Neural cell (in vitro differentiated cells): Measurements from ENCODE around the gene GLT8D2. TPM values are rescaled to one million over a fixed set of nuclear protein-coding genes. Genes with fewer than 3 reads are reported as not detected.

Experiments
- H2AFZ ChIP-seq: fragments of 200-600, 300-800 bp; sonication (generic), shearing (Covaris generic); 2 replicates; pipeline ENCODE4 v1.6.0; 2014; ENCODE audit warnings: low read depth, mild to moderate bottlenecking, antibody characterized with exemption, low read length, moderate library complexity
- H3F3A ChIP-seq: fragments of 200-600 bp; shearing (Covaris generic); 2 replicates; pipeline ENCODE4 v1.6.1; 2016; ENCODE audit warnings: mild to moderate bottlenecking, moderate library complexity, mixed read lengths, antibody characterized with exemption, low read length; ENCODE audit not compliant: insufficient read depth, poor library complexity, severe bottlenecking
- H3K27ac ChIP-seq: fragments of 200-600, 300-800 bp; sonication (generic), shearing (Covaris generic); 2 replicates; pipeline ENCODE4 v1.5.1; 2014; ENCODE audit warnings: mild to moderate bottlenecking, low read length, moderate library complexity
- H3K27me3 ChIP-seq: fragments of 300-800, 200-600 bp; sonication (generic), shearing (Covaris generic); 2 replicates; pipeline ENCODE4 v1.6.0; 2014; ENCODE audit warnings: mild to moderate bottlenecking, low read depth, low read length, moderate library complexity; ENCODE audit not compliant: insufficient read depth
- H3K36me3 ChIP-seq: fragments of 300-800, 200-600 bp; sonication (generic), shearing (Covaris generic); 2 replicates; pipeline ENCODE4 v1.5.1; 2014; ENCODE audit warnings: mild to moderate bottlenecking, antibody characterized with exemption, low read length, moderate library complexity; ENCODE audit not compliant: insufficient read depth
- H3K4me2 ChIP-seq: fragments of 300-800, 200-600 bp; sonication (generic), shearing (Covaris generic); 2 replicates; pipeline ENCODE4 v1.6.0; 2014; ENCODE audit warnings: mild to moderate bottlenecking, low read length
- H3K4me3 ChIP-seq: fragments of 300-800, 200-600 bp; sonication (generic), shearing (Covaris generic); 2 replicates; pipeline ENCODE4 v1.5.1; 2014; ENCODE audit warnings: mild to moderate bottlenecking, low read length, moderate library complexity
- H3K79me2 ChIP-seq: fragments of 200-600 bp; shearing (Covaris generic); replicated peaks from 2 replicates; pipeline ENCODE4 v1.6.0; 2014; ENCODE audit warnings: mild to moderate bottlenecking, low read length, moderate library complexity; ENCODE audit not compliant: insufficient read depth
- H3K9ac ChIP-seq: fragments of 300-800, 200-600 bp; sonication (generic), shearing (Covaris generic); 2 replicates; pipeline ENCODE4 v1.6.1; 2016; ENCODE audit warnings: mild to moderate bottlenecking, low read length, mixed read lengths
- H3K9me2 ChIP-seq: fragments of 200-600 bp; shearing (Covaris generic); 2 replicates; pipeline ENCODE4 v1.6.1; 2016; ENCODE audit warnings: mild to moderate bottlenecking, low read length, mixed read lengths; ENCODE audit not compliant: insufficient read depth
- H3K9me3 ChIP-seq: fragments of 200-600, 300-800 bp; sonication (generic), shearing (Covaris generic); 2 replicates; pipeline ENCODE4 v1.6.1; 2016; ENCODE audit warnings: mild to moderate bottlenecking, mixed run types, low read length, moderate library complexity, mixed read lengths
- H4K20me1 ChIP-seq: fragments of 200-600 bp; shearing (Covaris generic); 2 replicates; pipeline ENCODE4 v1.6.1; 2016; ENCODE audit warnings: mild to moderate bottlenecking, mixed run types; ENCODE audit not compliant: insufficient read depth
- CTCF ChIP-seq: fragments of 450-650 bp; IDR thresholded peaks from 2 replicates; pipeline ENCODE4 v1.5.1; 2014; ENCODE audit warnings: antibody characterized with exemption, mild to moderate bottlenecking, moderate library complexity; ENCODE audit not compliant: poor library complexity, severe bottlenecking
- EP300 ChIP-seq: fragments of 450-650 bp; conservative IDR thresholded peaks from 2 replicates; pipeline ENCODE4 v1.6.1; 2014; ENCODE audit warnings: antibody characterized with exemption, mild to moderate bottlenecking, moderate library complexity; ENCODE audit not compliant: poor library complexity, severe bottlenecking
- EZH2 ChIP-seq: fragments of 200-600, 300-800 bp; shearing (Covaris generic), sonication (generic); IDR thresholded peaks from 2 replicates; pipeline ENCODE4 v1.6.1; 2014; ENCODE audit warnings: antibody characterized with exemption, low read length, borderline replicate concordance, mild to moderate bottlenecking; ENCODE audit not compliant: insufficient read depth, poor library complexity, severe bottlenecking
- MXI1 ChIP-seq: fragments of 450-650 bp; conservative IDR thresholded peaks from 2 replicates; pipeline ENCODE4 v1.6.1; 2014; ENCODE audit warnings: antibody characterized with exemption, mild to moderate bottlenecking; ENCODE audit not compliant: poor library complexity, severe bottlenecking
- POLR2AphosphoS5 ChIP-seq: IDR thresholded peaks from 2 replicates; pipeline ENCODE4 v1.6.1; 2012
- RAD21 ChIP-seq: fragments of 450-650 bp; conservative IDR thresholded peaks from 2 replicates; pipeline ENCODE4 v1.6.1; 2014; ENCODE audit warnings: antibody characterized with exemption, mild to moderate bottlenecking, moderate library complexity
- SMC3 ChIP-seq: fragments of 450-650 bp; conservative IDR thresholded peaks from 2 replicates; pipeline ENCODE4 v1.6.1; 2014; ENCODE audit warnings: antibody characterized with exemption, mild to moderate bottlenecking, moderate library complexity; ENCODE audit not compliant: poor library complexity
- TAF1 ChIP-seq: IDR thresholded peaks from 2 replicates; pipeline ENCODE4 v1.6.1; 2012; ENCODE audit warnings: low read depth
- polyA plus RNA-seq: library from polyadenylated mRNA; depleted of rRNA; stranded (reverse); fragments of >200 nt; gene quantifications from 2 replicates; pipeline ENCODE4 v1.2.3, GENCODE V29; 2014
- TF ChIP-seq, protein P1 (sequence below): IDR thresholded peaks from 2 replicates; pipeline ENCODE4 v1.6.1; 2012; ENCODE audit warnings: borderline replicate concordance

GLT8D2 gene
- polyA plus RNA-seq, 1 donor from 2014 or later: 8.3 TPM

DNA sequence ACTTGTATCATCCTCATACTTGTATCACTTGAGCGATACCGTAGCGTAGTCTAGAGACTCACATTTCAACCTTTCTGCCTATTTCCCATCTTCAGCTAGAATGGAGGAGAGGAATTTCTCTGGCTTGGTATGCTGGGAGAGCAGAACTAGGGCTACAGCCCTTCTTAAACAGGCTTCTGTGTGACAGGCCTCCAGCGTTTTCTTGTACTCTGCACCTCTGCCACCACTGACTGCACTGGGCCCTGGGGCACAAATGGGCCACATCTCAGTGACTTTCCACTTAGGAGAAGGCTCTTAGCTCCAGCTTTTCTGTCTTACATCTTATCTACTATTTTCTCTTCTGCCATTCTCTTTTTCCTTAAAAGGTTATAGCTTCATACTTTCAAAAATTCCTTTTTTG lies 41.1 kb upstream of the GLT8D2 start:
- Histone ChIP-seq H4K20me1 (no peaks in the 10 kb centered on the region), H3K4me3 (no peak overlapping the region), H3K27ac (no peak overlapping the region), H3K36me3 (peaks cover 6% of the 10 kb centered on the region), H3K4me2 (no peak overlapping the region), H3K79me2 (no peaks in the 10 kb centered on the region), H3K9me3 (no peaks in the 10 kb centered on the region), H3K9ac (no peak overlapping the region), H3F3A (no peaks in the 10 kb centered on the region), H2AFZ (no peak overlapping the region), H3K27me3 (no peaks in the 10 kb centered on the region), H3K9me2 (no peaks in the 10 kb centered on the region)
- TF ChIP-seq EZH2 (no peak), CTCF (no peak), MXI1 (no peak), RAD21 (no peak), TAF1 (no peak), EP300 (no peak)
- TF ChIP-seq, protein P1, sequence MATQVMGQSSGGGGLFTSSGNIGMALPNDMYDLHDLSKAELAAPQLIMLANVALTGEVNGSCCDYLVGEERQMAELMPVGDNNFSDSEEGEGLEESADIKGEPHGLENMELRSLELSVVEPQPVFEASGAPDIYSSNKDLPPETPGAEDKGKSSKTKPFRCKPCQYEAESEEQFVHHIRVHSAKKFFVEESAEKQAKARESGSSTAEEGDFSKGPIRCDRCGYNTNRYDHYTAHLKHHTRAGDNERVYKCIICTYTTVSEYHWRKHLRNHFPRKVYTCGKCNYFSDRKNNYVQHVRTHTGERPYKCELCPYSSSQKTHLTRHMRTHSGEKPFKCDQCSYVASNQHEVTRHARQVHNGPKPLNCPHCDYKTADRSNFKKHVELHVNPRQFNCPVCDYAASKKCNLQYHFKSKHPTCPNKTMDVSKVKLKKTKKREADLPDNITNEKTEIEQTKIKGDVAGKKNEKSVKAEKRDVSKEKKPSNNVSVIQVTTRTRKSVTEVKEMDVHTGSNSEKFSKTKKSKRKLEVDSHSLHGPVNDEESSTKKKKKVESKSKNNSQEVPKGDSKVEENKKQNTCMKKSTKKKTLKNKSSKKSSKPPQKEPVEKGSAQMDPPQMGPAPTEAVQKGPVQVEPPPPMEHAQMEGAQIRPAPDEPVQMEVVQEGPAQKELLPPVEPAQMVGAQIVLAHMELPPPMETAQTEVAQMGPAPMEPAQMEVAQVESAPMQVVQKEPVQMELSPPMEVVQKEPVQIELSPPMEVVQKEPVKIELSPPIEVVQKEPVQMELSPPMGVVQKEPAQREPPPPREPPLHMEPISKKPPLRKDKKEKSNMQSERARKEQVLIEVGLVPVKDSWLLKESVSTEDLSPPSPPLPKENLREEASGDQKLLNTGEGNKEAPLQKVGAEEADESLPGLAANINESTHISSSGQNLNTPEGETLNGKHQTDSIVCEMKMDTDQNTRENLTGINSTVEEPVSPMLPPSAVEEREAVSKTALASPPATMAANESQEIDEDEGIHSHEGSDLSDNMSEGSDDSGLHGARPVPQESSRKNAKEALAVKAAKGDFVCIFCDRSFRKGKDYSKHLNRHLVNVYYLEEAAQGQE: no peak

GRCh38 chr12:104090685-104091084 lies 40.7 kb upstream of the GLT8D2 start:
- Histone ChIP-seq H3K9ac (no peak overlapping the region), H3K79me2 (no peaks in the 10 kb centered on the region), H3K9me2 (no peaks in the 10 kb centered on the region), H3F3A (no peaks in the 10 kb centered on the region), H3K9me3 (no peaks in the 10 kb centered on the region), H4K20me1 (no peaks in the 10 kb centered on the region), H3K4me3 (no peak overlapping the region), H2AFZ (no peak overlapping the region), H3K27me3 (no peaks in the 10 kb centered on the region), H3K36me3 (peaks cover 6% of the 10 kb centered on the region), H3K27ac (no peak overlapping the region), H3K4me2 (no peak overlapping the region)
- TF ChIP-seq TAF1 (no peak), MXI1 (no peak), EP300 (no peak), CTCF (no peak), POLR2AphosphoS5 (no peak), EZH2 (no peak), SMC3 (no peak), RAD21 (no peak)
- TF ChIP-seq, protein P1: no peak
